Jurkat, Clone E6-1 (cell line): ENCODE measurements around the gene CYB561D1. TPM values are rescaled to one million over a fixed set of nuclear protein-coding genes. Genes with fewer than 3 reads are reported as not detected.
"Not testable (repeated sequence)": the region's sequence is repeated elsewhere in the genome, so short reads cannot be mapped to it uniquely, and the experiment has no call there.

Experiments
- DNase-seq: peaks from one replicate; pipeline ENCODE4 v3.0.0-alpha.2; 2011; ENCODE audit warnings: low read depth, low spot score
- H3K4me3 ChIP-seq: 2 replicates; pipeline ENCODE4 v1.5.1; 2011; ENCODE audit warnings: mild to moderate bottlenecking, low read length, control low read depth, moderate library complexity
- polyA plus RNA-seq: library from polyadenylated mRNA; unstranded; fragments of >200 nt; gene quantifications from one replicate; pipeline ENCODE4 v1.2.1, GENCODE V29; 2012; ENCODE audit warnings: missing spikeins; ENCODE audit not compliant: insufficient read length, insufficient read depth

The CYB561D1 gene
- polyA plus RNA-seq, result 4.7 TPM

DNA sequence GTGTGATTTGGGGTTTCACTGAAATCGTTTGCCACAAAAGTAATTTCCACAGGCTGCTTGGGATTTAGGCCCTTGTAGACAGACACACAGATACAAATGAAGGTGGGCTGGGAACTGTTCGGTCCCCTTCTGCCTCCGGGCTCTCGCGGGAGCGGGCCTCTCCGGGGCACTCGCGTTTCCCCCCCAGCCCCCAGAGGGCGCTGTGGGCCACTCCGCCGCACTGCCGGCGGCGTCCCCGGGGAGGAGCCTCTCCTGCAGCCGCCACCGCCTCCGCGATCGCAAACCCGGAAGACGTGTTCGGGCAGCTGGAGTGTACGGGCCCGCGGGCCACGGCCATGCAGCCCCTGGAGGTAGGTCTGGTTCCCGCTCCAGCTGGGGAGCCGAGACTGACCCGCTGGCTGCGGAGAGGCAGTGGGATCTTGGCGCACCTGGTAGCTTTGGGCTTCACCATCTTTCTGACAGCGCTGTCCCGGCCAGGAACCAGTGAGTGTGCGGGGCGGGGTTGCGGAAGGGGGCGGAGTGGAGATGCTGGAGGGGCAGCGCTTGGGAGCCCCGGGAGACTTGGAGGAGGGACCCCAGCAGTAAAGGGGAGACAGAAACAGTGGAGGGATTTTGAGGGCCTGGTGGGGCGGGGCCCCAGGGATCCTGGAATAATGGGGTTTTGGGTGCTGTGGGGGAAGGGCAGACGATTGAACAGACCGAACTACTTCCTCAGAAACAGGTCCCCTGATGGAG is at the start of gene CYB561D1:
CYB561D1 (plus strand) TSS at position 290 of the 735 bp plus-strand sequence; CDS start at position 336, 46 bp downstream.
- DNase-seq, result peak; percentile 69
- H3K4me3 ChIP-seq, result peak within 1 kb of the TSS; percentile 71

DNA sequence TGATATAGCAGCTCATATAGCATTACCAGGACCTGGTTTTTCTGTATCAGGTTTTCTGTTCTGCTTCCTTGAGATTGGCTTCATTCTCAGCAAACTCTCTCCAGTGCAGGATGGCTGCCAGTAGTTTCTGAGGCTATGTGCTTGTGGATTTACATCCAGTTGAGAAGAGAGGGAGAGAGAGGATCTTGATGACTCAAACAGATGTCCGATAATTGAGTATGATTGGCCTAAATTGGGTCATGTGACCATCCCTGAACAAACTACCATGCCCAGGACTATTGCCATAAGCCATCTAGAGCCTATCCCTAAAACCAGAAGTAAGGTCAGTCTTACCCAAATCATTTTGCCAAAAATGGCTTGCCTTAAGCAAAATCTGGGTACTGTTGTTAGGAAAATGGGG is 49.5 kb upstream of the CYB561D1 start:
- H3K4me3 ChIP-seq, result no peak overlapping the region

DNA sequence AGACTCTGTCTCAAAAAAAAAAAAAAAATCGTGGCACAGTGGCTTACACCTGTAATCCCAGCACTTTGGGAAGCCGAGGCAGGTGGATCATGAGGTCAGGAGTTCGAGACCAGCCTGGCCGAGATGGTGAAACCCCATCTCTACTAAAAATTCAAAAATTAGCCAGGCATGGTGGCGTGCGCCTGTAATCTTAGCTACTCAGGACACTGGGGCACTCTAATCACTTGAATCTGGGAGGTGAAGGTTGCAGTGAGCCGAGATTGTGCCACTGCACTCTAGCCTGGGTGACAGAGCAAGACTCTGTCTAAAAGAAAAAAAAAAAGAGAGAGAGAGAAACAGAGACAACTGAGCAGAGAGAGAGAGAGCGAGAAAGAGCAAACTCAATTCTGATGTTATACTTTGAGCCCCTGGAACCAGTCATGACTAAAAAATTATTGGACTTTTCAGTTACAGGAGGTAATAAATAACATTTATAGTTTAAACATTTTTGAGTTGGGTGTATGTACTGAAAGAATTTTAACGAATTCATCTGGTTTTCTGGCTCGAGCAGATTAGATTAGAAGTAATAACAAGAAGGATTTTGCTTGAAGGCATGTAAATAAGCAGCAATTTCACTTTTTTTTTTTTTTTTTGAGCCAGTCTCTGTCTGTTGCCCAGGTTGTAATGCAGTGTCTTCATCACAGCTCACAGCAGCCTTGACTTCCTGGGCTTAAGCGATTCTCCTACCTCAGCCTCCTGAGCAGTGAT is 47.8 kb upstream of the CYB561D1 start:
- not testable (repeated sequence) for DNase-seq, H3K4me3 ChIP-seq

More for the DNA sequence above, 49.5 kb upstream of the CYB561D1 start:
- DNase-seq, result no peak

DNA sequence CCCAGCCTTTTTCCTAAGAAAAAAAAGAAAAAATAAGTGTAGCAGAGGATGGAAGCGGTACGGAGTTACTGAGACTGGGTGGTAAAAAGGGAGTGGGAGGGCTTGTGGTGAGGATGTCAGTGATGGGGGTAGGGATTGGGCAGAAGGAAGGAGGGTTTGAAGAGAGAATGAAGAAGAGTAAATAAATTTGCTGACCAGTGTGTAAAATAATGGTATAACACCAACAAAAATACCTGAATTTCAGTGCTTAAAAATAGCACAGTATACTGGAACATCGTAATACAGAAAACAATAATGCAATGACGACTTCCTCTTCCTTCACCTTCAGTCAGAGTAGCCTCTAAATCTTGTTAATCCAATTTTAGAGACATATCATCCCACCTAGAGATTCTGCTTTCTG is 46.4 kb upstream of the CYB561D1 start:
- no peak for DNase-seq
- H3K4me3 ChIP-seq, result no peak overlapping the region

DNA sequence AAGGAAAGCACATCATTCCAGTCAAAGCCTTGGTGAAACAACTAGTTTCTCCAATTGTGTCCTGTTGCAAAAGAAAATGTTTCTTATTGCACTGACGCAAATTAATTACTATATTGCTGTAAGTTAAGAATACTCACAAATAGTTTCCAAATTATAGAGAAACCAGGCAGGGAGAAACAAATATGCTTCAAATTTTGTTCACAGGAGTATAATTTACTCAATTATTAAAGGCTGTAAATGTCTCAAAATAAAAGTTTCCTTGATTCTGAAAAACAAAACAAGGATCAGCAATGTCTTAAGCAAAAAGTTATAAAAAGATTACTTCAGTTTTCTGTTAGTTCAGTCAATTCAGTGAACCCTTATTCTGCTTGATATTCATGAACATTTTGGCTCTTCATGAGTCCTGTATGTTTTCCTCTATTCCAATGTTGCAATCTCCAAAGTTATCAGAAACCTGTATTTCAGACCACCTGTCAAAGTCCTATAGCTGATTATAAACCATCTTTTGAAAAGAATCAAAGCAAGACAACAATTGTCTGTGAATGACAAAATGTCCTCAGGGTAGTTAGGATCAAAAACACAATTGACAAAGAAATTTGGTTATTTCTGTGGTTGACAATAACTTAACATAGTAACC is 39.3 kb upstream of the CYB561D1 start:
- DNase-seq, result no peak
- no peak overlapping the region for H3K4me3 ChIP-seq

DNA sequence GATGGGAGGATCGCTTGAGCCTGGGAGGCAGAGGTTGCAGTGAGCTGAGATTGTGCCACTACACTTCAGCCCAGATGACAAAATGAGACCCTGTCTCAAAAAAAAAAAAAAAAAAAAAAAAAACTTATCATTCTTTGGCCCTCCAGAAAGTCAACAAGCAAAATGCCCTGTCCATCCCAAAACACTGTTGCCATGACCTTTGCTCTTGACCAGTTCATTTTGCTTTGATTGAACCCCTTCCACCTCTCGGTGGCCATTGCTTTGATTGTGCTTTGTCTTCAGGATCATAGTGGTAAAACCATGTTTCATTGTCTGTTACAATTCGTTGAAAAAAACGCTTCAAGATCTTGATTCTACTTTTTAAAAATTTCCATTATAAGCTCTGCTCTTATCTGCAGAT is 36.1 kb upstream of the CYB561D1 start:
- DNase-seq, result no peak
- H3K4me3 ChIP-seq, result no peak overlapping the region

DNA sequence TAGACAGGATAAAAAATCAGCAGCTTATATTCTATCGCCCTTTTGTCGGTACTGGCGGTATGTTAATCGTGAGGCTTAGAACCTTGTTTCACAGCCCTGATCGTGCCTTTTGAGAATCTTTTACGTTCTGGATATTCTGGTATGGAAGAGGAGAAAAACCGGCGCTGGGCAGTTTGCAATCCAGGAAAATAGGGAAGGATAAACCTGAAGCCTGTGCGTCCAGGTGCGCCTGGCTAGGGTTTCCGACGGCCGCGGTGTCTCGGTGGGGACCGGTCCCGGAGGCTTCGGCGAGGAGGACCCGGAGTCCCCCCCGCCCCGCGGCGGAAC is 27.8 kb upstream of the CYB561D1 start:
- DNase-seq, result no peak
- no peak overlapping the region for H3K4me3 ChIP-seq

- no peak within 1 kb of the TSS for H3K4me3 ChIP-seq
- DNase-seq, result no peak
Measured at GRCh38 chr1:109466452-109467300, 27.2 kb upstream of the CYB561D1 start, which contains the start of gene SYPL2. Gene SYPL2 (plus strand): TSS chr1:109466546. CDS start chr1:109466844, 298 bp downstream.

DNA sequence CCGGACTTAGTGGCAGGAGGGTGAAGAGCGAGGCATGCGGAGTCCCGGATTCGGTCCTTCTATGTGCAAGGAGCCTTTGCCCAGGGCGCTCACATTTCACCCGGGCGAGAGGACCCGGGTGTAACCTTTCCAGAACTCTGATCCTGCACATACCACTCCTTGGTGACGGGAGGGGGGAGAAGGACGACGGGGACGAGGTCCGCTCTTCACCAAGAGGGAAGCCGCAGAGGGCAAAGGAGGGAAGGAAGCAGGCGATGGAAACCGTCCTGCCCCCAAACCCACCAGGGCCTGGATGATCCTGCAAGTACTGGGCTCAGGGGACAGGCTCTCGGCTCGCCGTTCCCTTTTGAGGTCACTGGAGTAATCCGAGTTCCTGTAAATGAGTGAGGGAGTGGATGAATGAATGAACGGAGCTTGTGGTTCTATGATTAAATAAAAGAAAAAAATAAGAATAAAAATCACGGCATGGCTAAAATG is 26.6 kb upstream of the CYB561D1 start:
- no peak overlapping the region for H3K4me3 ChIP-seq
- no peak for DNase-seq

- H3K4me3 ChIP-seq, result no peak overlapping the region
- no peak for DNase-seq
Measured at GRCh38 chr1:109468061-109468460, 25.8 kb upstream of the CYB561D1 start.

GRCh38 chr1:109468903-109469302 is 25.0 kb upstream of the CYB561D1 start:
- DNase-seq, result no peak
- no peak overlapping the region for H3K4me3 ChIP-seq

- H3K4me3 ChIP-seq, result no peak overlapping the region
- DNase-seq, result no peak
Measured at GRCh38 chr1:109470245-109470644, 23.6 kb upstream of the CYB561D1 start.

DNA sequence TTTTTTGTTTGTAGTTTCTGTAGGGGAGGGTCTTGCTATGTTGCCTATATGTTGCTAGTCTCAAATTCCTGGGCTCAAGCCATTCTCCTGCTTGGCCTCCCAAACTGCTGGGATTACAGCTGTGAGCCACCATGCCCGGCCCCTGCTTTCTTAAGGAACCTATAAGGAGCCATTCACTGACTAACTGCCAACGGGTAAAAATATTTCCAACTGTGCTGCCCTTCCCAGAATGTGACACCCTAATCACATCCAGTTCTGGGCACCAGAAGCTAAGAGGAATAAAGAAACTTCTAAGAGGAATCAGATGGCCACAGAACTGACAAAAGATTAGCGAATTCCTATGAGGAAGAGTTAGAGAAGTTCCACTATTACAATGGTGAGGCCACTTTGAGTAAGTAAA is 21.1 kb upstream of the CYB561D1 start:
- DNase-seq, result no peak
- H3K4me3 ChIP-seq, result no peak overlapping the region

GRCh38 chr1:109473284-109474057 is 20.4 kb upstream of the CYB561D1 start:
- not testable (repeated sequence) for DNase-seq, H3K4me3 ChIP-seq

DNA sequence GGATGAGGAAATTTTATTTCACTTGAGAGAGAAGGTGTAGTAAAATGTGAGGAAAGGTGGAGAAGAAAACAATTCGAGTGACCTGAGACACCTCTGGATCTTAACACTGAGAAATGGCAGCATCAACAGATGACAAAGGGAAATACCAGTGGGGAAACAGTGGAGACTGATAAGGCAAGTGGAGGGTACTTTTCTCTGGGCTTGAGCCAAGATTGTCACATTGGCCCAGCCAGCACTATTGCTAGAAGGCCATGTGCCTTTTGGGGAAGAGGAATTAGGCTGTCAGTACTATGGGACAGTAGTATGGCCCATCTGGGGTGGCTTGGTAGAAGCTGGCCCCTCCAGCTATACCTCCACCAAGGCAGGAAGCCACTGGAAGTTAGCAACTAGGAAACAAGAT is 19.2 kb upstream of the CYB561D1 start:
- DNase-seq, result no peak
- no peak overlapping the region for H3K4me3 ChIP-seq

DNA sequence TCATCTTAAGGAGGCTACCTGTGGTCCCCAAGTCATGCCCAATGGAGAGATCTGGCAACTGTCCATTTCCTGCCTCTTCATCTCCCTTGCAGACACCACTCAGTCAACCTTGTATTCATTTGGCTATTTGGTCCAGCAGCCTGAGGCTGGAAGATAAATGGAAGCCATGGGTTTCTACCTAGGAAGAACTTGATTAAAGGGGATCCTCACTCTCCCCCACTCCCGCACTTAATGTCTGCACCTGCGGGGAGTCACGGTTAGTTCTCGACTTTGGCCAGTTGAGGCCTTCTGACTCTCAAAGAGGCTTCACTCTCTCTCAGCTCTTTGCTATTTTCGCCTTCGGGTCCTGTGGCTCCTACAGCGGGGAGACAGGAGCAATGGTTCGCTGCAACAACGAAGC is 18.6 kb upstream of the CYB561D1 start:
- no peak for DNase-seq

DNA sequence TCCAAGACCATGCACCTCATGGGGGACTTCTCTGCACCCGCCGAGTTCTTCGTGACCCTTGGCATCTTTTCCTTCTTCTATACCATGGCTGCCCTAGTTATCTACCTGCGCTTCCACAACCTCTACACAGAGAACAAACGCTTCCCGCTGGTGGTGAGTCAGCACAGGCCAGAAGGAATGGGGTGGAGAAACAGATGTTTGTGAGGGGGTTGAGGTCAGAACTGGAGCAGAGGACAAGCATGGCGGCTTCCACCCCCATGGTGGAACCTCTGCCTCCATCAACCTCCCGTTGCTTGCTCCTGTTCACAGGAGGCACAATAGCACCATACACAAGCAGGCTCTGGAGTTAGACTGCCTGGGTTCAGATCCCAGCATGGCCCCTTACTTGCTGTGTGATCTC is 17.1 kb upstream of the CYB561D1 start:
- H3K4me3 ChIP-seq, result no peak overlapping the region
- no peak for DNase-seq

More for the DNA sequence above, 18.6 kb upstream of the CYB561D1 start:
- no peak overlapping the region for H3K4me3 ChIP-seq

DNA sequence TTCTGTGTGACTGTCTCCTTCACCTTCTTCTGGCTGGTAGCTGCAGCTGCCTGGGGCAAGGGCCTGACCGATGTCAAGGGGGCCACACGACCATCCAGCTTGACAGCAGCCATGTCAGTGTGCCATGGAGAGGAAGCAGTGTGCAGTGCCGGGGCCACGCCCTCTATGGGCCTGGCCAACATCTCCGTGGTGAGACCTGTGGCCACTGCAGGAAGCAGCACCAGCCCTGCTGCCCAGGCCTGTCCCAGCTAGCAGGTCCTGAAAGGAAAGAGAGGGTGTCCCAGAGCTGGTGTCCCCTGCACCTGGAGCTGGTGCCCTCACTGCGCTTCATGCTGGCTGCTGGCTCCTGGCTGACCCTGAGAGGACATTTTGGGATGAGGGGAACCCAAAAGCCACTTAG is 16.1 kb upstream of the CYB561D1 start:
- no peak for DNase-seq
- H3K4me3 ChIP-seq, result no peak overlapping the region
